ENCODE results near the gene TTC24. TPM values are rescaled to one million over a fixed set of nuclear protein-coding genes. Genes with fewer than 3 reads are reported as not detected.

The TTC24 gene
- total and polyA plus RNA-seq, 12 donors, result 0.20 TPM; not detected in 11

DNA sequence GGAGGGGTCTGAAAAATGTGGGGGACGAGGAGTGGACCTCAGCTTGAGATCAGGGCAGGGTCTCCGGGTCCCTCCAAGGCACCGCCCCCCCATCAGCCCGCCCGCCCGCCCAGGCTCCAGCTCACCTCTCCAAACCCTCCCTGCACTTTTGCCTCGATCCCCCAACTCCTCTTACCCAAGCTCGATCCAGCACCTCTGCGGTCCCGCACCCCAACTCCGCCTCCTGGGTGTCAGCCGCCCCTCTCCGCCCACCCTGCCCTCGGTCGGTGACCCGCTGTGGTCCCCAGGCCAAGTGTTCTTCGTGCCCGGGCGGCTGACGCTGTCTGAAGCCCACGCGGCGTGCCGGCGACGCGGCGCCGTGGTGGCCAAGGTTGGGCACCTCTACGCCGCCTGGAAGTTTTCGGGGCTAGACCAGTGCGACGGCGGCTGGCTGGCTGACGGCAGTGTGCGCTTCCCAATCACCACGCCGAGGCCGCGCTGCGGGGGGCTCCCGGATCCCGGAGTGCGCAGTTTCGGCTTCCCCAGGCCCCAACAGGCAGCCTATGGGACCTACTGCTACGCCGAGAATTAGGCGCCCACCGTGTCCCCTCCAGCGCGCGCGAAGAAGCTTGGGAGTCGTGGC, 45.4 kb downstream of the TTC24 start:
- peak in 1 of 7 donors; percentile 13 for DNase-seq
- peaks cover 39% of the 10 kb centered on the region for H3K27me3 ChIP-seq
- peaks cover 0 to 23% of the 10 kb centered on the region in 2 donors for H3K4me1 ChIP-seq (replicated peaks in 1 of 2)
- peak overlapping the region in 2 of 5 donors; percentile 17 to 45 for H3K27ac ChIP-seq
- TF ChIP-seq POLR2A (IDR thresholded peaks at IDR 0.05), result no peak
- TF ChIP-seq, protein P1, sequence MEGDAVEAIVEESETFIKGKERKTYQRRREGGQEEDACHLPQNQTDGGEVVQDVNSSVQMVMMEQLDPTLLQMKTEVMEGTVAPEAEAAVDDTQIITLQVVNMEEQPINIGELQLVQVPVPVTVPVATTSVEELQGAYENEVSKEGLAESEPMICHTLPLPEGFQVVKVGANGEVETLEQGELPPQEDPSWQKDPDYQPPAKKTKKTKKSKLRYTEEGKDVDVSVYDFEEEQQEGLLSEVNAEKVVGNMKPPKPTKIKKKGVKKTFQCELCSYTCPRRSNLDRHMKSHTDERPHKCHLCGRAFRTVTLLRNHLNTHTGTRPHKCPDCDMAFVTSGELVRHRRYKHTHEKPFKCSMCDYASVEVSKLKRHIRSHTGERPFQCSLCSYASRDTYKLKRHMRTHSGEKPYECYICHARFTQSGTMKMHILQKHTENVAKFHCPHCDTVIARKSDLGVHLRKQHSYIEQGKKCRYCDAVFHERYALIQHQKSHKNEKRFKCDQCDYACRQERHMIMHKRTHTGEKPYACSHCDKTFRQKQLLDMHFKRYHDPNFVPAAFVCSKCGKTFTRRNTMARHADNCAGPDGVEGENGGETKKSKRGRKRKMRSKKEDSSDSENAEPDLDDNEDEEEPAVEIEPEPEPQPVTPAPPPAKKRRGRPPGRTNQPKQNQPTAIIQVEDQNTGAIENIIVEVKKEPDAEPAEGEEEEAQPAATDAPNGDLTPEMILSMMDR (IDR thresholded peaks at IDR 0.05), result no peak
- H3K4me3 ChIP-seq, result peak overlapping the region in 1 of 4 donors; percentile 46
- no peaks in the 10 kb centered on the region for H3K9me3 ChIP-seq (replicated peaks in 1 of 3)
- intact Hi-C loops (cut with DNase I), result loop anchor here in 1 of 2 donors (5.0 kb wide), 1 partner anchor 32 kb away; no protein-coding TSS in a partner anchor
- no peaks in the 10 kb centered on the region for H3K36me3 ChIP-seq (replicated peaks in 1 of 2)
- 0 to 2% (median 1%) methylated on average over 1 to 55 of the region's 55 CpGs; no CpG with 5 or more reads in 1 of the 4 donors for WGBS, 4 donors

DNA sequence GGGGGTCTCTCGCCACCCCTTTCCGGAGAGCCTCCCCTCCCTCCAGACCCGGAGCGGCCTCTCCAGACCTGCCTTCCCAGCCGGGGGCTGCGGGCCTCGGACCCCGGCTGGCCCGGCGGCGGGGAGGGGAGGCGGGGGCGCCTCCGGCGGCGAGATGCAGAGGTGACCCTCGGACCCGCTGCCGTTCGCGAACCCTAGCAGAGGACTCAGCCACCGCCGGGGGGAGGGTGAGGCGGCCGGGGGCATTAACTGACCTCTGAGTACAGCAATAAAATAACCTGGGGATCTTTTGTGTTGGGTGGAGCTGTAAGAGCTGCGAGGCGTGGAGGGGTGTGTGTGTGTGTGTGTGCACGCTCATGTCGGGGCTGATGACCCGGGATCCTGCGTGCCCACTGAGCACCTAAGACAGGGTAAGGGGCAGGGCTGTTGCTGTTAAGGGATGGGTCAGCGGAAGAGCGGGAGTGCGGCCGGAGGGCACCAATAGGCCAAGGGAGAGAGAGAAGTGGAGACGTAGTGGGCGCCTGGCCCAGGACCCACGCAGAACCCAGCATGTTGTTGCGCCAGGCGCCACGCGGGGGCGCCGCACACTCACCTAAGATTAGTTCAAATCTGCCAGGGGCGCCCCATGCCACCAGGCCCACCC, 46.0 kb downstream of the TTC24 start:
- peak overlapping the region in 1 of 4 donors; percentile 46 for H3K4me3 ChIP-seq
- intact Hi-C loops (cut with DNase I), result loop anchor here in 1 of 2 donors (2.0 kb wide), 1 partner anchor 31 kb away; no protein-coding TSS in a partner anchor
- peak in 6 of 7 donors; percentile 46 to 74 (median 56) for DNase-seq
- H3K9me3 ChIP-seq (replicated peaks in 1 of 3), result no peaks in the 10 kb centered on the region
- 1 to 2% (median 1%) methylated on average over 29 to 45 of the region's 45 CpGs for WGBS, 4 donors
- H3K4me1 ChIP-seq (replicated peaks in 1 of 2), result peaks cover 0 to 23% of the 10 kb centered on the region in 2 donors
- no peaks in the 10 kb centered on the region for H3K36me3 ChIP-seq (replicated peaks in 1 of 2)
- peaks cover 44% of the 10 kb centered on the region for H3K27me3 ChIP-seq
- no peak overlapping the region for H3K27ac ChIP-seq
- TF ChIP-seq, protein P1 (IDR thresholded peaks at IDR 0.05), result peak; percentile 66 to 86 (median 73)
- no peak for TF ChIP-seq POLR2A (IDR thresholded peaks at IDR 0.05)

GRCh38 chr1:156626079-156626438, 46.5 kb downstream of the TTC24 start:
- Histone ChIP-seq H3K9me3 (replicated peaks in 1 of 3) (no peaks in the 10 kb centered on the region), H3K27me3 (peaks cover 43% of the 10 kb centered on the region), H3K4me1 (replicated peaks in 1 of 2) (peaks cover 0 to 23% of the 10 kb centered on the region in 2 donors), H3K36me3 (replicated peaks in 1 of 2) (no peaks in the 10 kb centered on the region), H3K4me3 (no peak overlapping the region), H3K27ac (no peak overlapping the region)
- DNase-seq, result no peak
- intact Hi-C loops (cut with DNase I), result loop anchor here in 1 of 2 donors (2.0 kb wide), 1 partner anchor 31 kb away; no protein-coding TSS in a partner anchor
- TF ChIP-seq, protein P1 (IDR thresholded peaks at IDR 0.05), result peak in 2 of 6 experiments; percentile 20 to 48
- TF ChIP-seq POLR2A (IDR thresholded peaks at IDR 0.05), result no peak
- 41 to 43% (median 42%) methylated on average over 4 of the region's 4 CpGs for WGBS, 4 donors

DNA sequence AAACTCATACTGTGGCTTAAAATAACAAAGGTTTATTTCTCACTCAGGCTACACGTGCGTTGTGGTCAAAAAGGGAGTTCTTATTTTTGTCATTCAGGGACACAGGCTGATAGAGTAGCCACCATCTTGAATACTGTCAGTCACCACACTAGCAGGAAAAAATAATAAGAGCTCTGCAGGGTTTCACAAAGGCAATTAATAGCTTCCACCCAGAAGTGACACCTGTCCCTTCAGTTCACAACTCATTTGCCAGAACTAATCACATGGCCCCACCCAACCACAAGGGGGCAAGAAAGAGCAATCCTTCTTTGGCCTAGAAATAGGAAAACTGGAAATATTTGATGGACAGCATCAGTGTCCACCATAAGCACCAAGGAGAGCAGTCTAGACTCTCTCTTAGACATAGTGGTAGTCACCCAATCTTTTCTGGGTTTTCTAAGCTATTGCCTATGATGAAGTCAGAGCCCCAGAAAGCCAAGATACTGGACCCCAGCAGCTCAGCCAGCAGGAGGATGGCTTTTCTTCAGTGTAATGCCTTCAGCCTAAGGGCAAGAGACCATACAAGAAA, 47.9 kb downstream of the TTC24 start:
- no peak overlapping the region for H3K4me3 ChIP-seq
- H3K27ac ChIP-seq, result no peak overlapping the region
- TF ChIP-seq, protein P1 (IDR thresholded peaks at IDR 0.05), result peak; percentile 38 to 67 (median 64)
- no peak for TF ChIP-seq POLR2A (IDR thresholded peaks at IDR 0.05)
- H3K4me1 ChIP-seq (replicated peaks in 1 of 2), result peaks cover 0 to 23% of the 10 kb centered on the region in 2 donors
- 70 to 85% (median 75%) methylated on average over 2 of the region's 2 CpGs for WGBS, 4 donors
- H3K36me3 ChIP-seq (replicated peaks in 1 of 2), result no peaks in the 10 kb centered on the region
- H3K9me3 ChIP-seq (replicated peaks in 1 of 3), result no peaks in the 10 kb centered on the region
- intact Hi-C loops (cut with DNase I), result loop anchor here in 1 of 2 donors (2.0 kb wide), 1 partner anchor 29 kb away; no protein-coding TSS in a partner anchor
- peak in 5 of 7 donors; percentile 30 to 80 (median 54) for DNase-seq
- peaks cover 55% of the 10 kb centered on the region for H3K27me3 ChIP-seq
